ENCODE data around the gene B4GALT4.
"Not testable (repeated sequence)": the region's sequence is repeated elsewhere in the genome, so short reads cannot be mapped to it uniquely, and the experiment has no call there.

The B4GALT4 gene

GRCh38 chr3:119240591-119241434 is at the start of gene B4GALT4:
Gene B4GALT4, minus strand, starts transcription at chr3:119240878. Its CDS starts 10,779 bp downstream, at chr3:119230099.
- no peak for TF ChIP-seq CTCF (IDR thresholded peaks at IDR 0.05; ENCODE audit: borderline replicate concordance, control extremely low read depth, extremely low read depth, insufficient read depth, missing control alignments)
- in situ Hi-C loops (cut with MboI; ENCODE audit: low sequenced_read_pairs, unreplicated experiment), result no loop called here
- peak; percentile 91 for DNase-seq (ENCODE audit: low spot score)

- TF ChIP-seq CTCF (IDR thresholded peaks at IDR 0.05; ENCODE audit: borderline replicate concordance, control extremely low read depth, extremely low read depth, insufficient read depth, missing control alignments), result no peak
- in situ Hi-C loops (cut with MboI; ENCODE audit: low sequenced_read_pairs, unreplicated experiment), result loop anchor here (25.0 kb wide), 1 partner anchor 398 kb away; the partner anchor contains the start of gene COX17
- no peak for DNase-seq (ENCODE audit: low spot score)
Measured at GRCh38 chr3:119289404-119289770, 48.7 kb upstream of the B4GALT4 start.

- TF ChIP-seq CTCF (IDR thresholded peaks at IDR 0.05; ENCODE audit: borderline replicate concordance, control extremely low read depth, extremely low read depth, insufficient read depth, missing control alignments), result no peak
- in situ Hi-C loops (cut with MboI; ENCODE audit: low sequenced_read_pairs, unreplicated experiment), result loop anchor here (25.0 kb wide), 1 partner anchor 398 kb away; the partner anchor contains the start of gene COX17
- no peak for DNase-seq (ENCODE audit: low spot score)
Measured at GRCh38 chr3:119288669-119289403, 48.2 kb upstream of the B4GALT4 start.

- DNase-seq (ENCODE audit: low spot score), result no peak
- TF ChIP-seq CTCF (IDR thresholded peaks at IDR 0.05; ENCODE audit: borderline replicate concordance, control extremely low read depth, extremely low read depth, insufficient read depth, missing control alignments), result no peak
- in situ Hi-C loops (cut with MboI; ENCODE audit: low sequenced_read_pairs, unreplicated experiment), result loop anchor here (25.0 kb wide), 1 partner anchor 408 kb away; the partner anchor contains the start of gene COX17
Measured at GRCh38 chr3:119279584-119280243, 39.0 kb upstream of the B4GALT4 start.

GRCh38 chr3:119279101-119279554 is 38.5 kb upstream of the B4GALT4 start:
- in situ Hi-C loops (cut with MboI; ENCODE audit: low sequenced_read_pairs, unreplicated experiment), result loop anchor here (25.0 kb wide), 1 partner anchor 408 kb away; the partner anchor contains the start of gene COX17
- no peak for TF ChIP-seq CTCF (IDR thresholded peaks at IDR 0.05; ENCODE audit: borderline replicate concordance, control extremely low read depth, extremely low read depth, insufficient read depth, missing control alignments)
- no peak for DNase-seq (ENCODE audit: low spot score)

GRCh38 chr3:119276680-119277079 is 36.0 kb upstream of the B4GALT4 start:
- no peak for DNase-seq (ENCODE audit: low spot score)
- no peak for TF ChIP-seq CTCF (IDR thresholded peaks at IDR 0.05; ENCODE audit: borderline replicate concordance, control extremely low read depth, extremely low read depth, insufficient read depth, missing control alignments)
- in situ Hi-C loops (cut with MboI; ENCODE audit: low sequenced_read_pairs, unreplicated experiment), result loop anchor here (25.0 kb wide), 1 partner anchor 411 kb away; the partner anchor contains the start of gene COX17

GRCh38 chr3:119270212-119270611 is 29.5 kb upstream of the B4GALT4 start:
- in situ Hi-C loops (cut with MboI; ENCODE audit: low sequenced_read_pairs, unreplicated experiment), result not testable (repeated sequence)

More at GRCh38 chr3:119270212-119270611, 29.5 kb upstream of the B4GALT4 start:
- DNase-seq (ENCODE audit: low spot score), result not testable (repeated sequence)

Measured in GM13976 (cell line).